IPS DF 4.7 (cell line): ENCODE data around the gene LAPTM4A.

Source experiments
- DNase-seq: peaks from one replicate; pipeline ENCODE4 v3.0.0-alpha.2; 2013; ENCODE audit warnings: low spot score; ENCODE audit errors: extremely low read depth

Gene LAPTM4A

GRCh38 chr2:20021405-20022009 is 29.9 kb downstream of the LAPTM4A start:
- no peak for DNase-seq

GRCh38 chr2:20019747-20020146 is 31.7 kb downstream of the LAPTM4A start:
- no peak for DNase-seq

- DNase-seq: no peak
These were observed 32.8 kb downstream of the LAPTM4A start for GRCh38 chr2:20018601-20019152.

- DNase-seq: no peak
These were observed 35.1 kb downstream of the LAPTM4A start for GRCh38 chr2:20016346-20016745.

- no peak for DNase-seq
These were observed 35.8 kb downstream of the LAPTM4A start for GRCh38 chr2:20015482-20016083.

GRCh38 chr2:20013126-20013849 is 38.1 kb downstream of the LAPTM4A start:
- DNase-seq: no peak

GRCh38 chr2:20012282-20013125 is 38.9 kb downstream of the LAPTM4A start, which contains the start of gene MATN3:
Gene MATN3, minus strand, starts transcription at chr2:20012668. Its CDS starts 37 bp downstream, at chr2:20012631.
- DNase-seq: no peak

GRCh38 chr2:20012032-20012281 is 39.5 kb downstream of the LAPTM4A start:
- no peak for DNase-seq

GRCh38 chr2:20011276-20012031 is 40.0 kb downstream of the LAPTM4A start:
- no peak for DNase-seq

GRCh38 chr2:20008703-20009102 is 42.7 kb downstream of the LAPTM4A start:
- no peak for DNase-seq

DNA sequence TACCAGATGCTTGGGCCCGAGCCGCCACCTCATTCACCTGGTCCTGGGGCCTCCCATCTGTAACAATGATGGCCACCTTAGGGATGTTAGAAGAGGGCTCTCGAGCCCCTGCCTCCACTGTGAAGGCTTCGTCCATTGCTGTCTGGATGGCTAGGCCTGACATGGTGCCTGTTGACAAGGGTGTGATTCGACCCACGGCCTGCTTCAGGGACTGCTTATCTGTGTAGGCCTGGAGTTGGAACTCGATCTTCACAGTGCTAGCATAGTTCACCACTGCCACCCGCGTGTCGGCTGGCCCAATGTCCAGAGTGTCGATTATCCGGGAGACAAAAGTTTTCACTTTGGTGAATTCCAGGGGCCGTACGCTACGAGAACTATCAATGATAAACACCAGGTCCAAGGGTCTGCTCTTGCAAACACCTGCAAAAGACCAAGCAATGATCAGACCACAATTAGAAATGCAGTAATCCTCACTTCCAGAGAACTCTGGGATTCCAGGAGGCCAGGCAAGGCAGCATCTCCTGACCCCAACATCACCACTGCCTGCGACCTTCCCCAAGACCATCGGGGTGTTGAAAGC is 45.4 kb downstream of the LAPTM4A start:
- no peak for DNase-seq

DNA sequence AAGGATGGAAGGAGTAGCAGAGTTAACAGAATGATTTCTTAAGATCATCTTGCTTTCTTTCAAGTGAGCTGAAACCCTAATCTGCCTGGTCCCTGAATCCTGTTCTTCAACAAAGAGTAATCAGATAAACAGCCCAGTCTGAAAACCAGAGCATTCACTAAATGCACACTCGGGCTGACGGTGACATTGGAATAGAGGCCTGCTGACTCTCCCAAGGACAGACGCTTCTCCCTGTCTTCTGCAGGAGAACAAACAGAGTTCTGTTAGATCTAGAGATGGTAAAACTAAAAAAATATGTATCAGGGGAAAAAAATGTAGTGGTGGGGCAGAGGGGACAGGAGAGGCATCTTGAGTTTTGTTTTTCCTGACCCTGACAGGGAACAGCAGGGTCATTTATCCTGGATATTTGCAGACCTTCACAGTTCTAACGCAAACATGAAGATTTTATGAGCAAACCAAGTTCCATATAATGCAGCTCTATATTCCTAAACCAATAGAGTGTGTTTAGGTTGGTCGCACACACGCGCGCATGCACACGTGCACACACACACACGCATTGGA is 46.3 kb downstream of the LAPTM4A start:
- DNase-seq: no peak

DNA sequence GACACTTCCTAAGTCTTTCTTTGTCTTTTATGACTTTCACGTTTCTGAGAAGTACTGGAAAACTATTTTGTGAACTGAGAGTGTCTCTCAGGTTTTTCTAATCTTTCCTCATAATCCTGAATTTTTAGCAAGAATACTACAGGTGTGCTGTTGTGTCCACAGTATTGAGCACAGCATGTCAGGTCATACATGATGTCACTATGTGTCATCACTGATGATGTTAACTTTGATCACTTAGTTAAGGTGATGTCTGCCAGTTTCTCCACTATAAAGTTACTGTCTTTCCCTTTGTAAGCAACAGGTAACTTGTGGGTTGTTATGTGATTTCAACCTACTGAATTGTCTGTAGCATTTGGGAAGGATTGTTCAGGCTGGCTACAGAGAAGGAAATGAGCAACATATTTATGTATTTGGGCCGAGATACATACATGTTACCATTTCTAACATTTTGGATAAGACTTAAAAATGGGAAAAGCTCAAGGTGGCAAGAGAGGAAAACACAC is 50.0 kb downstream of the LAPTM4A start:
- no peak for DNase-seq

GRCh38 chr2:19993731-19994130 is 57.7 kb downstream of the LAPTM4A start:
- no peak for DNase-seq

- no peak for DNase-seq
These were observed 59.5 kb downstream of the LAPTM4A start for GRCh38 chr2:19991895-19992294.

DNA sequence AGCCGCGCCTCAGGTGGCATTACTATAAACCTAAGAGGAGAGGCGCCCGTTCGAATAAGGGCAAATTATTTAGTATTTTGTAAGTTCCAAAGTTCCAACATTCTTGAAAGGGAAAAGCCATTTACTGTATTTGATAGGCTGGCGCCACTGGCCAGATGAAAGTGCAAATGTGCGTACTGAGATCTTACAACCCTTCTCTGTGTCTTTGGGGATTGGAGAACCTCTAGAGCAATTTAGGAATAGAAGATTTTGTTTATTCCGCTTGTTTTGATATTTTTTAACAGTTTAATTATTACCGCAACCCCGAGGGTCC is 61.1 kb downstream of the LAPTM4A start:
- no peak for DNase-seq

DNA sequence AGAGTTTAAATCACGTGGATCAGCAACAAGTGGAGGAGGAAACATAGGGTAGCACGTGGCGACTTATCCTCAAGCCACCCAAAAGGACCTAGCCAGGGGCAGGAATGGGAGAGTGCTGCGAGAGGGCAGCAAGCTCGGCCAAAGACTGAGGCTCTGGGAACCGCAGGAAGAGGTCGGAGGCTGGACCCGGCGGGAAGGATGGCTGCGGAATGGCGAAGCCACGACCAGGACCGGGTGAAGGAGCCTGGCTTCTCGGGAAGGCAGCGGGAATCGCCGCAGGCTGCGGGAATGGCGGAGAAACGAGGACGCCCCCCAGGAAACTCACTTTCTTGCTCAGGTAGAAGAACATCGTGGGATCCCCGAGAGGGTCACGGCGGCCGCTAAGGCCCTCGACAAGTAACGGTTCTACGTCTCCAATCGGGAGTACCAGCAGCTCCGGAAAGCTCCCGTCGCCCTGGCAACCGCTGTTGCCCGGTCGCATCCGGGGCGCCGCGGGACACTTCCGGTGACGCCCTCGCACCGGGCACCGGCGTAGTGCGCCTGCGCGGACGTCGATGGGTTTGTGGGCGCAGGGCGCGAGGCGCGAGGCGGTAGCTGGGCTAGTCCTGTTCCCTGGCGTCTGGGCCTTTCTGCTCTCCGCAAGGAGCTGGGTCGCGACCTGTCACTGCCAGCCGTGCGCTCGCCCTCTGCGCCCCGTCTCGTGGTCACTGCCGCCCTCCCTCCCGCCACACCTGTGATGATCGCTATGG is 61.6 kb downstream of the LAPTM4A start, which contains the start of gene WDR35:
TSS of gene WDR35 (minus strand) at position 439 of the 749 bp plus-strand sequence. CDS start at position 349, 90 bp downstream.
- peak; percentile 76 for DNase-seq

- DNase-seq: no peak
These were observed 62.1 kb downstream of the LAPTM4A start for GRCh38 chr2:19989342-19989666.

GRCh38 chr2:19988600-19988999 is 62.8 kb downstream of the LAPTM4A start:
- DNase-seq: no peak

DNA sequence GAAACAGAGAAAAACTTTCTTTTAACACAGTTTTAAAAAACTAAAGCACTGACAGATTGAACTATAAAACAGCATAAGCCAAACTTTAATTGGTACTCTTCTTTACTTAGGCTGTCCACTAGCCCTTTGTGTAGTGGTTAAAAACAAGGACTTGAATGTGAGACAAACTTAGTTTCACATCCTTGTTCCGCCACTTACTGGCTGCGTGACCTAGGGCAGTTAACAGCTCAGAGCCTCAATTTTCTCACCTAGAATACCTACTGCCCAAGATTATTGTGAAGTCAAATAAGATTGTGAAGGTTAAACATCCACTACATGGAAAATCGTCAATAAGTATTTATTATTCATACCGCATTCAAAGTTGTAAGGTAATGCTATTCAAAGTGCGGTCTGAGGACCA is 63.5 kb downstream of the LAPTM4A start:
- DNase-seq: no peak
